HepG2 (cell line): ENCODE results near the gene ADGRB2. TPM values are rescaled to one million over a fixed set of nuclear protein-coding genes. Genes with fewer than 3 reads are reported as not detected.

ENCODE experiments used
- ATAC-seq: fragments of 200-7000 bp; cut with Tn5 transposase; 3 replicates; pipeline ENCODE4 v1.9.1; 2020; ENCODE audit warnings: mild to moderate bottlenecking, moderate library complexity
- BruUV-seq: library from RNA; stranded (reverse); fragments of 400-500 nt; replicated peaks from 2 replicates; lab custom pipeline; 2021; lab: Mats Ljungman, UMichigan
- CTCF ChIA-PET: fragments of 300-600 bp; formaldehyde crosslinking; extraction: SDS; loops from one replicate; lab custom pipeline; 2021; ENCODE audit warnings: low total read pairs, inconsistent platforms, low intra/inter-chr PET ratio; lab: Yijun Ruan, JAX
- POLR2A ChIA-PET: fragments of 350-600 bp; sonication (Branson Sonifier 250); formaldehyde crosslinking; loops from one replicate; lab custom pipeline; 2020; ENCODE audit warnings: antibody characterized with exemption, inconsistent platforms; lab: Yijun Ruan, JAX
- DNase-seq: peaks from one replicate; pipeline ENCODE4 v3.0.0-alpha.2; 2015; ENCODE audit warnings: low spot score
- FAIRE-seq: peaks from 3 replicates; lab custom pipeline; 2011; peaks lifted over from hg19 to GRCh38; lab: Jason Lieb, UNC
- H2AFZ ChIP-seq: one replicate; pipeline ENCODE4 v1.6.1; 2011; ENCODE audit warnings: low read length, inconsistent platforms
- H3K27ac ChIP-seq: fragments of 300-600 bp; 3 replicates; pipeline ENCODE4 v1.8.0; 2011; ENCODE audit warnings: mixed run types, mild to moderate bottlenecking, mixed read lengths, low read length, inconsistent platforms; ENCODE audit not compliant: insufficient read depth; ENCODE audit errors: extremely low read length
- H3K27me3 ChIP-seq, 2 experiments: fragments of 200-600 bp in 1 of 2; 2 replicates in 1 of 2; 3 replicates in 1 of 2; pipeline versions ENCODE4 v1.6.0 to v1.8.0; 2011; ENCODE audit warnings: low read length in 2 of 2, mild to moderate bottlenecking in 2 of 2, moderate library complexity in 2 of 2, inconsistent platforms in 1 of 2; ENCODE audit not compliant: insufficient read depth in 2 of 2, control insufficient read depth in 1 of 2
- H3K36me3 ChIP-seq, 2 experiments: fragments of 200-600 bp in 1 of 2; replicated peaks in 1 of 2; 2 replicates in 1 of 2; 3 replicates in 1 of 2; pipeline versions ENCODE4 v1.5.1 to v1.8.0; 2011; ENCODE audit warnings: low read length in 2 of 2, inconsistent platforms in 1 of 2; ENCODE audit not compliant: insufficient read depth in 2 of 2, control insufficient read depth in 1 of 2
- H3K4me1 ChIP-seq: 2 replicates; pipeline ENCODE4 v1.5.1; 2012; ENCODE audit warnings: low read length, inconsistent platforms; ENCODE audit not compliant: insufficient read depth
- H3K4me2 ChIP-seq: 2 replicates; pipeline ENCODE4 v1.6.0; 2011; ENCODE audit warnings: low read depth, low read length, inconsistent platforms
- H3K4me3 ChIP-seq, 3 experiments: fragments of 200-600 bp in 1 of 3; sonication (generic), shearing (Covaris generic) in 1 of 3; replicated peaks in 1 of 3; 2 replicates each; pipeline ENCODE4 v1.5.1; 2011 to 2016; ENCODE audit warnings: low read length in 3 of 3, inconsistent platforms in 2 of 3, low read depth in 2 of 3, mild to moderate bottlenecking in 2 of 3, control low read depth in 1 of 3, mixed read lengths in 1 of 3; ENCODE audit not compliant: insufficient read depth in 1 of 3
- H3K79me2 ChIP-seq: one replicate; pipeline ENCODE4 v1.6.1; 2011; ENCODE audit warnings: low read length, inconsistent platforms; ENCODE audit not compliant: insufficient read depth
- H3K9ac ChIP-seq: 2 replicates; pipeline ENCODE4 v1.6.0; 2011; ENCODE audit warnings: mild to moderate bottlenecking, low read depth, low read length, inconsistent platforms; ENCODE audit not compliant: insufficient read depth
- H3K9me3 ChIP-seq: 2 replicates; pipeline ENCODE4 v1.5.1; 2012; ENCODE audit warnings: mild to moderate bottlenecking, low read length
- H4K20me1 ChIP-seq: 2 replicates; pipeline ENCODE4 v1.6.0; 2011; ENCODE audit warnings: inconsistent platforms, mild to moderate bottlenecking, low read length, moderate library complexity; ENCODE audit not compliant: insufficient read depth
- ATF3 ChIP-seq: sonication (generic); formaldehyde crosslinking; IDR thresholded peaks from 2 replicates; pipeline ENCODE4 v1.4.0; 2020; ENCODE audit warnings: missing genetic modification reagents
- DNMT1 ChIP-seq: sonication (generic); formaldehyde crosslinking; IDR thresholded peaks from 2 replicates; pipeline ENCODE4 v1.5.1; 2020; ENCODE audit warnings: mild to moderate bottlenecking, missing genetic modification reagents
- FOXA1 ChIP-seq, 2 experiments: fragments of 450-650 bp in 1 of 2; sonication (generic) in 1 of 2; formaldehyde crosslinking in 1 of 2; IDR thresholded peaks; 2 replicates each; pipeline versions ENCODE4 v1.4.0 to v1.6.1; 2016 to 2020; ENCODE audit warnings: missing genetic modification reagents in 1 of 2
- GMEB1 ChIP-seq: sonication (generic); formaldehyde crosslinking; IDR thresholded peaks from 2 replicates; pipeline ENCODE4 v1.5.1; 2020; ENCODE audit warnings: missing genetic modification reagents, mild to moderate bottlenecking, borderline replicate concordance
- HIVEP1 ChIP-seq: sonication (generic); formaldehyde crosslinking; IDR thresholded peaks from 2 replicates; pipeline ENCODE4 v1.4.0; 2020; ENCODE audit warnings: mild to moderate bottlenecking, missing genetic modification reagents
- HMGA1 ChIP-seq: sonication (generic); formaldehyde crosslinking; conservative IDR thresholded peaks from 2 replicates; pipeline ENCODE4 v1.4.0; 2020; ENCODE audit warnings: missing genetic modification reagents
- NFKB2 ChIP-seq: sonication (generic); formaldehyde crosslinking; IDR thresholded peaks from 2 replicates; pipeline ENCODE4 v1.4.0; 2020; ENCODE audit warnings: missing genetic modification reagents, borderline replicate concordance
- ZNF343 ChIP-seq: sonication (generic); formaldehyde crosslinking; IDR thresholded peaks from 2 replicates; pipeline ENCODE4 v1.4.0; 2020; ENCODE audit warnings: mild to moderate bottlenecking, missing genetic modification reagents
- ZNF503 ChIP-seq: sonication (generic); formaldehyde crosslinking; IDR thresholded peaks from 2 replicates; pipeline ENCODE4 v1.4.0; 2020; ENCODE audit warnings: missing genetic modification reagents
- ZSCAN12 ChIP-seq: sonication (generic); formaldehyde crosslinking; IDR thresholded peaks from 2 replicates; pipeline ENCODE4 v1.9.0; 2021; ENCODE audit warnings: mild to moderate bottlenecking, missing genetic modification reagents
- WGBS: methylation state at CpG from one replicate; pipeline ENCODE4 v1.1.6; 2017; ENCODE audit warnings: low lambda C conversion rate; 5-methylcytosine and 5-hydroxymethylcytosine counted together
- in situ Hi-C: cut with HindIII; loops from 2 replicates; pipeline ENCODE4 v1.10.0; 2017; ENCODE audit warnings: low pct_unique_long_range_greater_than_20kb; ENCODE audit not compliant: extremely low pct_ligation_motif_present
- intact Hi-C: fragments of 100-400 bp; cut with micrococcal nuclease; formaldehyde crosslinking; loops from one replicate; pipeline ENCODE4 v1.10.0; 2022; ENCODE audit not compliant: unreplicated experiment
- polyA plus RNA-seq, 8 experiments: library from polyadenylated mRNA; depleted of rRNA in 3 of 8; stranded (reverse) in 7 of 8; unstranded in 1 of 8; fragments of >200 nt; fragmentation: Illumina TruSeq in 4 of 8; extraction: Trizol in 4 of 8; gene quantifications; 2 replicates each; pipeline versions ENCODE4 v1.2.1 to v1.2.3, GENCODE V29; 2011 to 2016; ENCODE audit warnings: low read depth in 4 of 8, missing spikeins in 1 of 8, mixed read lengths in 1 of 8; ENCODE audit not compliant: insufficient read depth in 1 of 8
- total RNA-seq, 5 experiments: library from RNA; depleted of rRNA; stranded (reverse); fragments of >200 nt; fragmentation: Illumina TruSeq; extraction: Trizol; gene quantifications; 2 replicates each; pipeline ENCODE4 v1.2.3, GENCODE V29; 2016; ENCODE audit warnings: low read depth in 1 of 5
- TF ChIP-seq, protein P1 (sequence below): sonication (generic); formaldehyde crosslinking; IDR thresholded peaks from 2 replicates; pipeline ENCODE4 v1.5.0; 2020; ENCODE audit warnings: missing genetic modification reagents
- TF ChIP-seq, protein P2 (sequence below): IDR thresholded peaks from 2 replicates; pipeline ENCODE4 v1.6.1; 2016; ENCODE audit warnings: low read depth

The ADGRB2 gene
- total and polyA plus RNA-seq, 2 of the 13 experiments (the other 11 are each of a cell fraction or from before 2014, with no cell fraction given): 0.03 to 0.09 TPM

DNA sequence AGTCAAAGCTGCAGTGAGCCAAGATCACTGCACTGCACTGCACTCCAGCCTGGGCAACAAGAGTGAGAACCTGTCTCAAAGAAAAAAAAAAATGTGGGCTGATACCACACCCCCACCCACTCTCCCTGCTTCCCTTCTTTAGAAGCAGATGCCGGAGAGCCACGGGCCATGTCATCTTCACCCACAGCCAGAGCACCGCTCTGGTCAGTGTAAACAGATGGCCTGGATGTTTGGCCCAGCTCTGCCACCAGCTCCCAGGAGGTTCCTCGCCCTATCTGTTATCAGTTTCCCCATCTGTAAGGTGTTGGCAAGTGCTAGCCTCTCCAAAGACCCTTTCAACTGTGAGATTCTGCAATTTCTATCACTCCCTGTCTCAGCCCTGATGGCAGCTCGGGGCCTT lies 11.9 kb upstream of the ADGRB2 start:
- no peak for TF ChIP-seq DNMT1
- TF ChIP-seq NFKB2 (CRISPR knock-in tag): no peak
- TF ChIP-seq ZNF343: no peak
- TF ChIP-seq, protein P1, sequence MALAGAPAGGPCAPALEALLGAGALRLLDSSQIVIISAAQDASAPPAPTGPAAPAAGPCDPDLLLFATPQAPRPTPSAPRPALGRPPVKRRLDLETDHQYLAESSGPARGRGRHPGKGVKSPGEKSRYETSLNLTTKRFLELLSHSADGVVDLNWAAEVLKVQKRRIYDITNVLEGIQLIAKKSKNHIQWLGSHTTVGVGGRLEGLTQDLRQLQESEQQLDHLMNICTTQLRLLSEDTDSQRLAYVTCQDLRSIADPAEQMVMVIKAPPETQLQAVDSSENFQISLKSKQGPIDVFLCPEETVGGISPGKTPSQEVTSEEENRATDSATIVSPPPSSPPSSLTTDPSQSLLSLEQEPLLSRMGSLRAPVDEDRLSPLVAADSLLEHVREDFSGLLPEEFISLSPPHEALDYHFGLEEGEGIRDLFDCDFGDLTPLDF (CRISPR knock-in tag): no peak
- TF ChIP-seq GMEB1 (CRISPR knock-in tag): no peak
- no peak for TF ChIP-seq ZNF503
- no peak for TF ChIP-seq HMGA1 (CRISPR knock-in tag)
- TF ChIP-seq ZSCAN12 (CRISPR knock-in tag): no peak
- TF ChIP-seq, protein P2, sequence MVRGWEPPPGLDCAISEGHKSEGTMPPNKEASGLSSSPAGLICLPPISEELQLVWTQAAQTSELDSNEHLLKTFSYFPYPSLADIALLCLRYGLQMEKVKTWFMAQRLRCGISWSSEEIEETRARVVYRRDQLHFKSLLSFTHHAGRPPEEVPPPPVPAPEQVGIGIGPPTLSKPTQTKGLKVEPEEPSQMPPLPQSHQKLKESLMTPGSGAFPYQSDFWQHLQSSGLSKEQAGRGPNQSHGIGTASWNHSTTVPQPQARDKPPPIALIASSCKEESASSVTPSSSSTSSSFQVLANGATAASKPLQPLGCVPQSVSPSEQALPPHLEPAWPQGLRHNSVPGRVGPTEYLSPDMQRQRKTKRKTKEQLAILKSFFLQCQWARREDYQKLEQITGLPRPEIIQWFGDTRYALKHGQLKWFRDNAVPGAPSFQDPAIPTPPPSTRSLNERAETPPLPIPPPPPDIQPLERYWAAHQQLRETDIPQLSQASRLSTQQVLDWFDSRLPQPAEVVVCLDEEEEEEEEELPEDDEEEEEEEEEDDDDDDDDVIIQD (CRISPR knock-in tag): no peak
- no peak for TF ChIP-seq HIVEP1 (CRISPR knock-in tag)
- no peak for TF ChIP-seq FOXA1 (IDR thresholded peaks at IDR 0.05)
- no peak for TF ChIP-seq FOXA1 (CRISPR knock-in tag; IDR thresholded peaks at IDR 0.05)
- TF ChIP-seq ATF3 (CRISPR knock-in tag): no peak
- TF ChIP-seq, all 625 proteins: peak for 0
- Histone ChIP-seq H4K20me1 (no peaks in the 10 kb centered on the region), H2AFZ (no peak overlapping the region), H3K4me1 (no peaks in the 10 kb centered on the region), H3K9ac (no peak overlapping the region), H3K79me2 (no peaks in the 10 kb centered on the region), H3K27me3 (peaks cover 7 to 51% of the 10 kb centered on the region in 2 experiments; a peak in 4 of 5 replicates), H3K36me3 (no peaks in the 10 kb centered on the region), H3K4me2 (no peak overlapping the region), H3K4me3 (no peak overlapping the region), H3K27ac (no peak overlapping the region), H3K9me3 (no peaks in the 10 kb centered on the region)
- intact Hi-C loops (no loop called here), in situ Hi-C loops (no loop called here)
- WGBS: 0% methylated on average over 5 of the region's 5 CpGs
- FAIRE-seq (no peak), ATAC-seq (no peak), DNase-seq (no peak)
- POLR2A ChIA-PET: no interaction called here
- CTCF ChIA-PET: no interaction called here
- no TSS peak for BruUV-seq
